Gastroesophageal sphincter (tissue), 4 donors: ENCODE measurements around the gene CCR2. TPM values are rescaled to one million over a fixed set of nuclear protein-coding genes. Genes with fewer than 3 reads are reported as not detected.

Experiments used
- ATAC-seq: fragments of 150-250 bp; one replicate; pipeline ENCODE4 v1.9.1; 2016; ENCODE audit warnings: mild to moderate bottlenecking, moderate library complexity
- H3K27ac ChIP-seq, 4 donors: fragments of 200-600 bp; sonication (generic) in 3 of 4; 1 replicate in 3 of 4; 2 replicates in 1 of 4; pipeline ENCODE4 v1.5.1; 2016 to 2019
- H3K27me3 ChIP-seq: fragments of 200-600 bp; sonication (generic); one replicate; pipeline ENCODE4 v1.5.1; 2019
- H3K36me3 ChIP-seq, 2 donors: fragments of 200-600 bp; sonication (generic); one replicate each; pipeline ENCODE4 v1.5.1; 2019; ENCODE audit warnings: control low read depth in 1 of 2
- H3K4me1 ChIP-seq, 3 donors: fragments of 200-600 bp; sonication (generic); 1 replicate in 2 of 3; 2 replicates in 1 of 3; pipeline ENCODE4 v1.5.1; 2016 to 2019; ENCODE audit warnings: control low read depth in 2 of 3
- H3K4me3 ChIP-seq, 2 donors: fragments of 200-600 bp; sonication (generic); one replicate each; pipeline ENCODE4 v1.5.1; 2019; ENCODE audit warnings: mild to moderate bottlenecking in 1 of 2, moderate library complexity in 1 of 2
- H3K9me3 ChIP-seq, 3 donors: fragments of 200-600 bp; sonication (generic); one replicate each; pipeline ENCODE4 v1.5.1; 2017 to 2019; ENCODE audit warnings: control low read depth in 2 of 3
- CTCF ChIP-seq, 4 experiments: fragments of 200-600 bp in 2 of 4; fragments of 450-650 bp in 2 of 4; sonication (generic) in 1 of 4; IDR thresholded peaks; one replicate each; pipeline ENCODE4 v1.5.1; 2017 to 2019; ENCODE audit warnings: antibody characterized with exemption in 4 of 4, mild to moderate bottlenecking in 2 of 4, moderate library complexity in 2 of 4
- EP300 ChIP-seq: sonication (generic); formaldehyde crosslinking; IDR thresholded peaks from one replicate; pipeline ENCODE4 v1.6.1; 2017; ENCODE audit warnings: antibody characterized with exemption, mild to moderate bottlenecking
- POLR2A ChIP-seq, 2 donors: fragments of 450-650 bp; IDR thresholded peaks; one replicate each; pipeline ENCODE4 v1.6.1; 2017; ENCODE audit warnings: antibody characterized with exemption in 2 of 2, mild to moderate bottlenecking in 2 of 2, moderate library complexity in 1 of 2
- POLR2AphosphoS5 ChIP-seq: sonication (generic); formaldehyde crosslinking; IDR thresholded peaks from one replicate; pipeline ENCODE4 v1.6.1; 2017; ENCODE audit warnings: antibody characterized with exemption
- whole genome bisulfite sequencing, 2 donors: methylation state at CpG; one replicate each; pipeline ENCODE4 v1.1.5; 2018; ENCODE audit warnings: low coverage in 1 of 2; 5-methylcytosine and 5-hydroxymethylcytosine counted together
- total RNA-seq, 4 donors: library from RNA; depleted of rRNA; stranded (reverse); fragments of >200 nt; gene quantifications; one replicate each; pipeline ENCODE4 v1.1.0, GENCODE V29; 2016

CCR2 gene
- total RNA-seq, 4 donors from 2014 or later, result 0.77 to 3.9 (median 1.9) TPM

GRCh38 chr3:46406788-46407611 is 53.1 kb downstream of the CCR2 start, which contains the start of the genes CCR5AS and CCRL2:
TSS of gene CCR5AS (minus strand) at chr3:46407066.
TSS of gene CCRL2 (plus strand) at chr3:46407259. CDS start at chr3:46408080, 821 bp downstream.
- H3K36me3 ChIP-seq, result no peaks in the 10 kb centered on the region
- H3K9me3 ChIP-seq, result no peaks in the 10 kb centered on the region
- ATAC-seq, result peak; percentile 72
- H3K4me3 ChIP-seq, result peak within 1 kb of the TSS in 1 of 2 donors; percentile 33
- peaks cover 18% of the 10 kb centered on the region for H3K27me3 ChIP-seq
- peaks cover 0 to 21% (median 4%) of the 10 kb centered on the region in 3 donors for H3K4me1 ChIP-seq
- TF ChIP-seq CTCF (IDR thresholded peaks at IDR 0.05), result no peak
- TF ChIP-seq POLR2A (IDR thresholded peaks at IDR 0.05), result peak in 1 of 2 donors; percentile 22
- no peak for TF ChIP-seq EP300
- peak; percentile 39 for TF ChIP-seq POLR2AphosphoS5
- H3K27ac ChIP-seq, result peak within 1 kb of the TSS in 3 of 4 donors; percentile 58 to 72 (median 58)
- WGBS, 2 donors, result 33 to 65% methylated on average over 8 to 13 of the region's 20 CpGs

- H3K9me3 ChIP-seq, result no peaks in the 10 kb centered on the region
- peak overlapping the region in 3 of 4 donors; percentile 58 to 72 (median 58) for H3K27ac ChIP-seq
- H3K4me1 ChIP-seq, result peaks cover 0 to 21% (median 4%) of the 10 kb centered on the region in 3 donors
- H3K4me3 ChIP-seq, result peak overlapping the region in 1 of 2 donors; percentile 33
- WGBS, 2 donors, result 54 to 68% methylated on average over 6 to 7 of the region's 7 CpGs
- no peak for ATAC-seq
- TF ChIP-seq CTCF (IDR thresholded peaks at IDR 0.05), result no peak
- TF ChIP-seq POLR2A (IDR thresholded peaks at IDR 0.05), result no peak
- no peak for TF ChIP-seq EP300
- no peak for TF ChIP-seq POLR2AphosphoS5
- peaks cover 18% of the 10 kb centered on the region for H3K27me3 ChIP-seq
- no peaks in the 10 kb centered on the region for H3K36me3 ChIP-seq
Observed at GRCh38 chr3:46407970-46408369, 54.1 kb downstream of the CCR2 start.

GRCh38 chr3:46408853-46409252 is 54.9 kb downstream of the CCR2 start:
- H3K4me3 ChIP-seq, result no peak overlapping the region
- no peak for TF ChIP-seq EP300
- TF ChIP-seq POLR2AphosphoS5, result no peak
- no peak for TF ChIP-seq CTCF (IDR thresholded peaks at IDR 0.05)
- no peak for TF ChIP-seq POLR2A (IDR thresholded peaks at IDR 0.05)
- ATAC-seq, result no peak
- no peaks in the 10 kb centered on the region for H3K36me3 ChIP-seq
- H3K4me1 ChIP-seq, result peaks cover 0 to 21% (median 4%) of the 10 kb centered on the region in 3 donors
- H3K27ac ChIP-seq, result no peak overlapping the region
- no peaks in the 10 kb centered on the region for H3K9me3 ChIP-seq
- peaks cover 18% of the 10 kb centered on the region for H3K27me3 ChIP-seq
- WGBS, 2 donors, result 89 to 91% methylated on average over 7 of the region's 7 CpGs

- no peak overlapping the region for H3K27ac ChIP-seq
- peaks cover 18% of the 10 kb centered on the region for H3K27me3 ChIP-seq
- no peaks in the 10 kb centered on the region for H3K9me3 ChIP-seq
- no peak overlapping the region for H3K4me3 ChIP-seq
- no peaks in the 10 kb centered on the region for H3K36me3 ChIP-seq
- WGBS, 2 donors, result 95 to 96% methylated on average over 3 of the region's 9 CpGs
- ATAC-seq, result no peak
- no peak for TF ChIP-seq POLR2A (IDR thresholded peaks at IDR 0.05)
- no peak for TF ChIP-seq CTCF (IDR thresholded peaks at IDR 0.05)
- TF ChIP-seq POLR2AphosphoS5, result no peak
- TF ChIP-seq EP300, result no peak
- peaks cover 0 to 19% (median 4%) of the 10 kb centered on the region in 3 donors for H3K4me1 ChIP-seq
Observed at GRCh38 chr3:46409739-46410489, 56.0 kb downstream of the CCR2 start.

Other genes with a start within 250 kb of the CCR2 start
- 10 to 100 TPM in 2 of 4 donors, 1 to 10 TPM in 2; 1.9 to 32.3 (median 8.7) TPM for gene CCR1, start 145.8 kb upstream of the CCR2 start, total RNA-seq
- not detected for gene CCR3, start 111.7 kb upstream of the CCR2 start, total RNA-seq
- gene CCR5, start 16.8 kb downstream of the CCR2 start, total RNA-seq, result 1 to 10 TPM in 1 of 4 donors, under 1 TPM in 3; 0.23 to 1.8 (median 0.44) TPM
- gene CCRL2, start 53.1 kb downstream of the CCR2 start, total RNA-seq, result 10 to 100 TPM in 1 of 4 donors, 1 to 10 TPM in 1, under 1 TPM in 2; 0.89 to 15.8 (median 1.9) TPM
- gene LTF, start 110.8 kb downstream of the CCR2 start, total RNA-seq, result 100 to 1,000 TPM in 1 of 4 donors, 1 to 10 TPM in 3; 1.2 to 198 (median 1.4) TPM
- not detected for gene RTP3, start 143.9 kb downstream of the CCR2 start, total RNA-seq
- gene LRRC2, start 212.2 kb downstream of the CCR2 start, total RNA-seq, result 1 to 10 TPM in 2 of 4 donors, under 1 TPM in 1, not detected in 1; 0.62 to 2.0 (median 1.1) TPM